CD14-positive monocyte (primary cell): ENCODE results near the gene PLXNA4. TPM values are rescaled to one million over a fixed set of nuclear protein-coding genes. Genes with fewer than 3 reads are reported as not detected.

Source experiments
- DNase-seq, 3 donors: peaks; one replicate each; pipeline ENCODE4 v3.0.0-alpha.2; 2011 to 2022
- H2AFZ ChIP-seq: 2 replicates; pipeline ENCODE4 v1.6.0; 2012; ENCODE audit warnings: mild to moderate bottlenecking, low read depth, low read length, inconsistent platforms; ENCODE audit not compliant: insufficient read depth, poor library complexity, severe bottlenecking
- H3K27ac ChIP-seq, 2 donors: 1 replicate in 1 of 2; 2 replicates in 1 of 2; pipeline ENCODE4 v1.5.1; 2012 to 2013; ENCODE audit warnings: low read length in 2 of 2, control low read depth in 1 of 2, inconsistent platforms in 1 of 2, low read depth in 1 of 2, mild to moderate bottlenecking in 1 of 2
- H3K27me3 ChIP-seq, 2 donors: one replicate each; pipeline versions ENCODE4 v1.6.0 to v1.6.1; 2011 to 2013; ENCODE audit warnings: low read length in 2 of 2; ENCODE audit not compliant: control insufficient read depth in 2 of 2, insufficient read depth in 2 of 2
- H3K36me3 ChIP-seq, 2 donors: replicated peaks in 1 of 2; 1 replicate in 1 of 2; 2 replicates in 1 of 2; pipeline versions ENCODE4 v1.5.1 to v1.6.1; 2012 to 2013; ENCODE audit warnings: low read length in 2 of 2, control low read depth in 1 of 2, inconsistent platforms in 1 of 2, mild to moderate bottlenecking in 1 of 2; ENCODE audit not compliant: insufficient read depth in 2 of 2, control insufficient read depth in 1 of 2
- H3K4me1 ChIP-seq, 2 donors: 1 replicate in 1 of 2; 2 replicates in 1 of 2; pipeline versions ENCODE4 v1.5.1 to v1.6.1; 2012 to 2013; ENCODE audit warnings: low read length in 2 of 2, control low read depth in 1 of 2, inconsistent platforms in 1 of 2, mild to moderate bottlenecking in 1 of 2, moderate library complexity in 1 of 2; ENCODE audit not compliant: insufficient read depth in 2 of 2, control insufficient read depth in 1 of 2
- H3K4me2 ChIP-seq: replicated peaks from 2 replicates; pipeline ENCODE3; 2012; ENCODE audit warnings: low read length, moderate library complexity, mild to moderate bottlenecking; ENCODE audit not compliant: poor library complexity, severe bottlenecking; ENCODE audit errors: extremely low read depth
- H3K4me3 ChIP-seq, 3 experiments: fragments of 200-600 bp in 1 of 3; sonication (generic) in 1 of 3; replicated peaks in 1 of 3; 1 replicate in 2 of 3; 2 replicates in 1 of 3; pipeline ENCODE4 v1.5.1; 2011 to 2013; ENCODE audit warnings: low read length in 3 of 3, mild to moderate bottlenecking in 3 of 3, control low read depth in 2 of 3, low read depth in 2 of 3, inconsistent platforms in 1 of 3, moderate library complexity in 1 of 3
- H3K79me2 ChIP-seq: 2 replicates; pipeline ENCODE4 v1.6.0; 2012; ENCODE audit warnings: mild to moderate bottlenecking, control low read depth, inconsistent platforms, low read length, moderate library complexity; ENCODE audit not compliant: insufficient read depth
- H3K9ac ChIP-seq: 2 replicates; pipeline ENCODE4 v1.6.0; 2017; ENCODE audit warnings: low read length, mild to moderate bottlenecking; ENCODE audit not compliant: insufficient read depth, poor library complexity, severe bottlenecking
- H3K9me3 ChIP-seq, 2 donors: replicated peaks in 1 of 2; 1 replicate in 1 of 2; 2 replicates in 1 of 2; pipeline versions ENCODE4 v1.5.1 to v1.6.1; 2012 to 2013; ENCODE audit warnings: low read length in 2 of 2, control low read depth in 1 of 2; ENCODE audit not compliant: control insufficient read depth in 1 of 2, insufficient read depth in 1 of 2
- H4K20me1 ChIP-seq: 2 replicates; pipeline ENCODE4 v1.6.0; 2012; ENCODE audit warnings: mild to moderate bottlenecking, low read length, control low read depth, moderate library complexity; ENCODE audit not compliant: insufficient read depth
- H3K27ac Mint-ChIP-seq, 7 donors: one replicate each; pipeline ENCODE4 v1.8.0; 2020; ENCODE audit warnings: mild to moderate bottlenecking in 7 of 7, mixed read lengths in 7 of 7, moderate library complexity in 6 of 7, inconsistent platforms in 2 of 7
- H3K27me3 Mint-ChIP-seq, 3 donors: one replicate each; pipeline ENCODE4 v1.8.0; 2021 to 2022; ENCODE audit warnings: low read depth in 3 of 3, mild to moderate bottlenecking in 3 of 3, mixed read lengths in 3 of 3, moderate library complexity in 3 of 3, inconsistent platforms in 1 of 3
- H3K36me3 Mint-ChIP-seq, 2 donors: one replicate each; pipeline ENCODE4 v1.8.0; 2020; ENCODE audit warnings: mixed read lengths in 2 of 2, inconsistent platforms in 1 of 2, mild to moderate bottlenecking in 1 of 2
- H3K4me1 Mint-ChIP-seq: one replicate; pipeline ENCODE4 v1.8.0; 2020; ENCODE audit warnings: mild to moderate bottlenecking, mixed read lengths
- H3K4me3 Mint-ChIP-seq, 2 donors: one replicate each; pipeline ENCODE4 v1.8.0; 2020; ENCODE audit warnings: mild to moderate bottlenecking in 2 of 2, mixed read lengths in 2 of 2, moderate library complexity in 1 of 2
- H3K9me3 Mint-ChIP-seq, 7 donors: one replicate each; pipeline ENCODE4 v1.8.0; 2020 to 2022; ENCODE audit warnings: mixed read lengths in 7 of 7, mild to moderate bottlenecking in 6 of 7, moderate library complexity in 6 of 7, inconsistent platforms in 2 of 7
- WGBS: methylation state at CpG from one replicate; pipeline ENCODE4 v1.1.5; 2013; ENCODE audit warnings: missing lambda C conversion rate; ENCODE audit not compliant: insufficient coverage; 5-methylcytosine and 5-hydroxymethylcytosine counted together
- intact Hi-C, 2 donors: fragments of 100-400 bp; cut with micrococcal nuclease; formaldehyde crosslinking; loops; one replicate each; pipeline versions ENCODE4 v1.15.0 to v1.15.1; 2023
- polyA plus RNA-seq, 3 donors: library from polyadenylated mRNA; depleted of rRNA in 1 of 3; unstranded in 2 of 3; stranded (reverse) in 1 of 3; fragments of 300-500 nt in 2 of 3; fragments of >200 nt in 1 of 3; fragmentation: Illumina TruSeq in 2 of 3; gene quantifications; 1 replicate in 2 of 3; 2 replicates in 1 of 3; pipeline ENCODE4 v1.2.3, GENCODE V29; 2012 to 2021
- TF ChIP-seq, protein P1 (sequence below): fragments of 200-600 bp; IDR thresholded peaks from one replicate; pipeline ENCODE4 v1.8.0; 2022; ENCODE audit warnings: antibody characterized with exemption, mild to moderate bottlenecking

PLXNA4 gene
- polyA plus RNA-seq, 3 donors: not detected

DNA sequence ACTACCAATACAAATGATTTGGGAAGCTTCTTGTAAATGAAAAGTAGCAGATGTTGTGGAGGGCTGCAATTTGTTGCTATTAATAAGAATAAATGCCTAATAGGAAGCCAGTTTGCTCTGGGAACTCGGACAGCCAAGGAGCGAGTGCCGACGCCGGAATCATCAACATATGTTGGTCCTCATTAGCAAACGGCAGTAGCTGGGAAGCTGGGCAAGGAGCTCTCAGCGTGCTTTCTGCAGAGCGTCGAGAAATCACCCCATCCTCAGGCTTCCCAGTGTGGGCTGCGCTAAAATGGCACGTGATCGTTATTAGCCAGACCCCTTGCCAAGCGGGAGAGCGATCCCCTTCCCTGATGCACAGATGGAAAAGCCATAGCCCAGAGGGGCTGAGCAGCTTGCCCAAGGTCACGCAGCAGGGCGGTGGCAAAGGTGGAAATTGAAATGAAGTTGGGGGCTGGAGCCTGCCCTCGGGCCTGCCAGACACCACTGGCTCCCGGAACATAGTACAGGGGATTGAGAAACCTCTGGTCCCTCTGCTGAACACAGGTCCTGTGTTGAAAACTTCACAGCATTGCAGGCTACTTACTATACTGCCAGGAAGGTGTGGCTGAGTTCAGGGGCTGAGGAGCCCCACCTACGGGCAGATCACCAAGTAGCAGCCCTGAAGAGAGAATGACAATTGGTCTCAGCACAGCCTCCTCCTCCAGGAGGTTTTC is 326.9 kb downstream of the PLXNA4 start:
- no peak overlapping the region for H2AFZ ChIP-seq
- intact Hi-C loops: no loop called here
- H3K4me3 Mint-ChIP-seq: no peak overlapping the region
- no peaks in the 10 kb centered on the region for H3K4me1 ChIP-seq
- H3K9me3 ChIP-seq: peaks cover 0 to 3% of the 10 kb centered on the region in 2 donors
- WGBS: 79% methylated on average over 15 of the region's 19 CpGs
- H4K20me1 ChIP-seq: no peaks in the 10 kb centered on the region
- no peaks in the 10 kb centered on the region for H3K79me2 ChIP-seq
- H3K27ac ChIP-seq: no peak overlapping the region
- no peaks in the 10 kb centered on the region for H3K36me3 ChIP-seq
- no peak overlapping the region for H3K4me2 ChIP-seq
- H3K4me3 ChIP-seq: no peak overlapping the region
- no peak for DNase-seq
- no peak overlapping the region for H3K27ac Mint-ChIP-seq
- H3K27me3 Mint-ChIP-seq: peaks cover 1 to 15% (median 2%) of the 10 kb centered on the region in 3 donors
- peaks cover 0 to 5% (median 2%) of the 10 kb centered on the region in 7 donors for H3K9me3 Mint-ChIP-seq
- no peaks in the 10 kb centered on the region for H3K4me1 Mint-ChIP-seq
- TF ChIP-seq, protein P1, sequence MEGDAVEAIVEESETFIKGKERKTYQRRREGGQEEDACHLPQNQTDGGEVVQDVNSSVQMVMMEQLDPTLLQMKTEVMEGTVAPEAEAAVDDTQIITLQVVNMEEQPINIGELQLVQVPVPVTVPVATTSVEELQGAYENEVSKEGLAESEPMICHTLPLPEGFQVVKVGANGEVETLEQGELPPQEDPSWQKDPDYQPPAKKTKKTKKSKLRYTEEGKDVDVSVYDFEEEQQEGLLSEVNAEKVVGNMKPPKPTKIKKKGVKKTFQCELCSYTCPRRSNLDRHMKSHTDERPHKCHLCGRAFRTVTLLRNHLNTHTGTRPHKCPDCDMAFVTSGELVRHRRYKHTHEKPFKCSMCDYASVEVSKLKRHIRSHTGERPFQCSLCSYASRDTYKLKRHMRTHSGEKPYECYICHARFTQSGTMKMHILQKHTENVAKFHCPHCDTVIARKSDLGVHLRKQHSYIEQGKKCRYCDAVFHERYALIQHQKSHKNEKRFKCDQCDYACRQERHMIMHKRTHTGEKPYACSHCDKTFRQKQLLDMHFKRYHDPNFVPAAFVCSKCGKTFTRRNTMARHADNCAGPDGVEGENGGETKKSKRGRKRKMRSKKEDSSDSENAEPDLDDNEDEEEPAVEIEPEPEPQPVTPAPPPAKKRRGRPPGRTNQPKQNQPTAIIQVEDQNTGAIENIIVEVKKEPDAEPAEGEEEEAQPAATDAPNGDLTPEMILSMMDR: no peak
- H3K36me3 Mint-ChIP-seq: no peaks in the 10 kb centered on the region
- H3K27me3 ChIP-seq: no peaks in the 10 kb centered on the region
- no peak overlapping the region for H3K9ac ChIP-seq

- Histone ChIP-seq H3K9ac (no peak overlapping the region), H4K20me1 (no peaks in the 10 kb centered on the region), H3K36me3 (no peaks in the 10 kb centered on the region), H3K79me2 (no peaks in the 10 kb centered on the region), H3K4me2 (no peak overlapping the region), H3K4me1 (no peaks in the 10 kb centered on the region), H3K27me3 (no peaks in the 10 kb centered on the region), H3K4me3 (no peak overlapping the region), H3K9me3 (peaks cover 0 to 3% of the 10 kb centered on the region in 2 donors), H3K27ac (no peak overlapping the region), H2AFZ (no peak overlapping the region)
- H3K4me3 Mint-ChIP-seq: no peak overlapping the region
- TF ChIP-seq, protein P1: no peak
- intact Hi-C loops: no loop called here
- no peaks in the 10 kb centered on the region for H3K36me3 Mint-ChIP-seq
- H3K4me1 Mint-ChIP-seq: no peaks in the 10 kb centered on the region
- DNase-seq: no peak
- peaks cover 1 to 15% (median 2%) of the 10 kb centered on the region in 3 donors for H3K27me3 Mint-ChIP-seq
- H3K9me3 Mint-ChIP-seq: peaks cover 0 to 5% (median 2%) of the 10 kb centered on the region in 7 donors
- WGBS: no CpG with 5 or more reads among the region's 2 CpGs
- no peak overlapping the region for H3K27ac Mint-ChIP-seq
Observed at GRCh38 chr7:132248841-132249240, 327.4 kb downstream of the PLXNA4 start.
